Progenitor cell of endocrine pancreas (in vitro differentiated cells): ENCODE results near the gene MS4A18. TPM values are rescaled to one million over a fixed set of nuclear protein-coding genes. Genes with fewer than 3 reads are reported as not detected.

ENCODE experiments used
- DNase-seq: peaks from one replicate; pipeline ENCODE4 v3.0.0; 2021; ENCODE audit warnings: low spot score; ENCODE audit not compliant: unreplicated experiment
- H3K27ac Mint-ChIP-seq: 2 replicates; pipeline ENCODE4 v1.8.0; 2021; ENCODE audit warnings: mild to moderate bottlenecking, moderate library complexity, mixed read lengths
- H3K27me3 Mint-ChIP-seq: 2 replicates; pipeline ENCODE4 v1.8.0; 2021; ENCODE audit warnings: mixed read lengths
- H3K36me3 Mint-ChIP-seq: 2 replicates; pipeline ENCODE4 v1.8.0; 2022; ENCODE audit warnings: mixed read lengths; ENCODE audit not compliant: insufficient read depth
- H3K4me1 Mint-ChIP-seq: 2 replicates; pipeline ENCODE4 v1.8.0; 2021; ENCODE audit warnings: low read depth, mixed read lengths
- H3K4me3 Mint-ChIP-seq: 2 replicates; pipeline ENCODE4 v1.8.0; 2021; ENCODE audit warnings: low read depth, mild to moderate bottlenecking, moderate library complexity, mixed read lengths
- H3K9me3 Mint-ChIP-seq: 2 replicates; pipeline ENCODE4 v1.8.0; 2021; ENCODE audit warnings: low read depth, mixed read lengths
- total RNA-seq: library from RNA; stranded (reverse); gene quantifications from 2 replicates; pipeline ENCODE4 v1.2.1, GENCODE V29; 2021
- TF ChIP-seq, protein P1 (sequence below): fragments of 200-600 bp; sonication (generic); IDR thresholded peaks from one replicate; pipeline ENCODE4 v1.5.0; 2021; ENCODE audit warnings: antibody characterized with exemption, mild to moderate bottlenecking; ENCODE audit not compliant: unreplicated experiment

Gene MS4A18
- total RNA-seq, 1 donor from 2014 or later, result not detected

DNA sequence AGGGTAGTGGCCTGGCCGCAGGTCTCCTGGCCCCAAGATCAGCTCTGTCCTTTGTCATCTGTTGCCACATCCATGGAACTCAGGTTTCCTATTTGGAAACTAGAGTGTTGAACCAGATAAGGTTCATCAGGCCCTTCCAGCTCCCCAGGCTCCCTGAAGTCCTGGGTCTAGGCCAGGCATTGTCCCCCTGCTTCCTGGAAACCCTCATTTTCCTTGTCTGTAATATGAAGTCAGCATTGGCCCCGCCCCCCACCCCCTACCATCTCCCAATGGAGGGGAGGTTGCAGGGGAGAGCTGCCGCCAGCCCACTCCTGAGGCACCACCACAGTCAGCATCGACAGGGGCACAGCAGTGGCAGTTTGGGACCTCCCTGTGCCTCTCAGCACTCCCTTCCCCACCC, 51.6 kb downstream of the MS4A18 start:
- Mint-ChIP-seq H3K4me1 (peaks cover 2% of the 10 kb centered on the region), H3K36me3 (no peaks in the 10 kb centered on the region), H3K27ac (no peak overlapping the region)

DNA sequence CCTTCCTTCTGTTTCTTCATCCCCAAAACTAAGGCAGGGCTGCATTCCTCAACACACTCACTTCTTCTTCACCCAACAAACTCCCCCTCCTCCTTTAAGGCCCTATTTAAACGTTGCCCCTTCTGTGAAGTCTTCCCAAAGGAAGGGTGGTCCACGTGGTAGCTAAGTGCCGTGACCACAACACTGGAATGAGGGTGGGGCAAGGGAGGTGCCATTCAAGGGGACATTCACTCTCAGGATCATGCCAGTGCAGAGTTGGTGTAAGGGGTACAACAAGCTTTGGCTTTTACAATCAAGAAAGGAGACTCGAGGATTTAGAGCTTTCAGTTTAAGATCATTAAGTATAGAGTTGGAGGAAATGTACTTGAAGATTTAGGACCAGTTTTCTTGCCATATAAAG, 52.6 kb downstream of the MS4A18 start:
- no peaks in the 10 kb centered on the region for H3K36me3 Mint-ChIP-seq
- H3K27me3 Mint-ChIP-seq, result peaks cover 21% of the 10 kb centered on the region
- TF ChIP-seq, protein P1, sequence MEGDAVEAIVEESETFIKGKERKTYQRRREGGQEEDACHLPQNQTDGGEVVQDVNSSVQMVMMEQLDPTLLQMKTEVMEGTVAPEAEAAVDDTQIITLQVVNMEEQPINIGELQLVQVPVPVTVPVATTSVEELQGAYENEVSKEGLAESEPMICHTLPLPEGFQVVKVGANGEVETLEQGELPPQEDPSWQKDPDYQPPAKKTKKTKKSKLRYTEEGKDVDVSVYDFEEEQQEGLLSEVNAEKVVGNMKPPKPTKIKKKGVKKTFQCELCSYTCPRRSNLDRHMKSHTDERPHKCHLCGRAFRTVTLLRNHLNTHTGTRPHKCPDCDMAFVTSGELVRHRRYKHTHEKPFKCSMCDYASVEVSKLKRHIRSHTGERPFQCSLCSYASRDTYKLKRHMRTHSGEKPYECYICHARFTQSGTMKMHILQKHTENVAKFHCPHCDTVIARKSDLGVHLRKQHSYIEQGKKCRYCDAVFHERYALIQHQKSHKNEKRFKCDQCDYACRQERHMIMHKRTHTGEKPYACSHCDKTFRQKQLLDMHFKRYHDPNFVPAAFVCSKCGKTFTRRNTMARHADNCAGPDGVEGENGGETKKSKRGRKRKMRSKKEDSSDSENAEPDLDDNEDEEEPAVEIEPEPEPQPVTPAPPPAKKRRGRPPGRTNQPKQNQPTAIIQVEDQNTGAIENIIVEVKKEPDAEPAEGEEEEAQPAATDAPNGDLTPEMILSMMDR, result no peak
- no peaks in the 10 kb centered on the region for H3K9me3 Mint-ChIP-seq
- DNase-seq, result no peak
- H3K4me3 Mint-ChIP-seq, result no peak overlapping the region
- H3K27ac Mint-ChIP-seq, result no peak overlapping the region
- peaks cover 2% of the 10 kb centered on the region for H3K4me1 Mint-ChIP-seq

More for the DNA sequence above, 51.6 kb downstream of the MS4A18 start:
- TF ChIP-seq, protein P1, result no peak
- Mint-ChIP-seq H3K27me3 (peaks cover 27% of the 10 kb centered on the region), H3K9me3 (no peaks in the 10 kb centered on the region), H3K4me3 (no peak overlapping the region)
- DNase-seq, result no peak

DNA sequence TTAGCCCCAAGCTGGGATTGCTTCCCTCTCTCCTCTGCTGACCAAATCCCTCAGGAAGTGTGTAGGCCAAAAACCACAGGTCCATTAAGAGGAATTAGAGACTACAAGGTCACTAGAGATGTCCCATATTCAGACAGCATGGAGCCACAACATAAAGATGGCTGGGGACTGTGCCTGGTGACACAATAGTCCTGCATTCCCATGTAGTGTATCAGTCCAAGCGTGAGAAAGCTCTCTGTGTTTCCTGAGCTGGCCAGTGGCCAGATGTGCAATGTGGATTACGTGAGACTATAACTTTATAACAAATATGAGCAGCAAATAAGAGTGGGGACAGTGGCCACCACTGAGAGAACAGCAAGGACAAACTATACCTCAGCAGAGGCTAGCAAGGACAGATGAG, 53.1 kb downstream of the MS4A18 start:
- Mint-ChIP-seq H3K36me3 (no peaks in the 10 kb centered on the region), H3K27ac (no peak overlapping the region), H3K4me3 (no peak overlapping the region), H3K4me1 (peaks cover 2% of the 10 kb centered on the region), H3K27me3 (peaks cover 21% of the 10 kb centered on the region), H3K9me3 (no peaks in the 10 kb centered on the region)
- TF ChIP-seq, protein P1, result no peak
- DNase-seq, result no peak

DNA sequence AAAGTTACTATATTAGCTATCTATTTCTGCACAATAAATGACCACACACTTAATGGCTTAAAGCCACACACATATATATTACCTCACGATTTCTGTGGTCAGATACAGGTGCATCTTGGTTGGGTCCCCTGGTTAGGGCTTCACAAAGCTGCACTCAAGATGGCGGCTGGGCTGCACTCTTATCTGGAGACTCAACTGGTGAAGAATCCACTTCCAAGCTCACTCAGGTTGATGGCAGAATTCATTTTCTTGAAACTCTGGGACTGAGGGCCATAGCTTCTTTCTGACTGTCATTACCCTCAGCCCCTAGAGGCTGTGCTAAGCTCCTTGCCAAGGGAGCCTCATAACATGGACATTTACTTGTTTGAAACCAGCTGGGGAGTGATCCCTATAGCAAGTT, 55.5 kb downstream of the MS4A18 start:
- Mint-ChIP-seq H3K27ac (no peak overlapping the region), H3K9me3 (no peaks in the 10 kb centered on the region), H3K4me3 (no peak overlapping the region), H3K27me3 (peaks cover 10% of the 10 kb centered on the region), H3K36me3 (no peaks in the 10 kb centered on the region), H3K4me1 (peaks cover 2% of the 10 kb centered on the region)
- DNase-seq, result no peak
- TF ChIP-seq, protein P1, result no peak

DNA sequence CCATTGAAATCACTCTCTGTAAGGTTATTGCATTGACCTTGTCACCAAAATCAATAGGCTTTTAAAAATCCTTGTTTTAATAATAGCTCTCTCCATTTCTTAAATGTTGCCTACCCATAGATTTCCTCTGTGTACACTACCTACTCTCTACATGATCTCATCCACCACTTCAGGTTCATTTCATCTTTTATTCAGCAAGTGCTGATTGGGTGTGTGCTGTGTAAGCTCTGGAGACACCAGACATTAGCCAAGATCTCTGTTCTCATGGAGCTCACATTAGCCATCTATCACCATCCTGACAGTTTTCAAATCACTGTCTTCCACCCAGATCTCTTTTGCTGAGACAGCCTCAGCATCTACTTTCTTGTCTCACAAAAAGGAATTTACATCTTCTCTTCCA, 56.3 kb downstream of the MS4A18 start:
- H3K36me3 Mint-ChIP-seq, result no peaks in the 10 kb centered on the region
- peaks cover 7% of the 10 kb centered on the region for H3K27me3 Mint-ChIP-seq
- no peak overlapping the region for H3K4me3 Mint-ChIP-seq
- TF ChIP-seq, protein P1, result no peak
- H3K9me3 Mint-ChIP-seq, result no peaks in the 10 kb centered on the region
- DNase-seq, result no peak
- no peak overlapping the region for H3K27ac Mint-ChIP-seq
- H3K4me1 Mint-ChIP-seq, result no peaks in the 10 kb centered on the region
